ENCODE data around the gene GRIP1.

GRIP1 gene

GRCh38 chr12:66380769-66381535 lies 297.9 kb downstream of the GRIP1 start:
- no peak for TF ChIP-seq ZNF274 (IDR thresholded peaks at IDR 0.05; ENCODE audit: low read depth, low read length)

DNA sequence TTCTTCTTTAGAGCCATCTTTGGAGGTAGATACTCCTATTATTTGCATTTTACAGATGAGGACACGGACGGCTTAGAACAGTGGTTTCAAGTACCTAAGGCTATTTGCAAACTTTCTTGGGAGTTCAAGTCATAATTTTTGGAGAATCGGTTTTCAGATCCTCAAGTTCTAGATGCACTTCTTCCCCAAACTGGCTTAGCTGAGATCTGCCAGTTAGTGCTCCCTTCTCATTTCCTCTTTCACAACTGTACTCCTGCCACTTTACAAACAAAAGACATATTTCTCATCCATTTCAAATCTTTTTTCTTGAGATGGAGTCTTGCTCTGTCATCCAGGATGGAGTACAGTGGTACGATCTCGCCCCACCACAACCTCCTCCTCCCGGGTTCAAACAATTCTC lies 299.3 kb downstream of the GRIP1 start:
- TF ChIP-seq ZNF274 (IDR thresholded peaks at IDR 0.05; ENCODE audit: low read depth, low read length), result no peak

More at GRCh38 chr12:66380769-66381535, 297.9 kb downstream of the GRIP1 start:
- no peak overlapping the region for H3K4me3 ChIP-seq (ENCODE audit: low read length)

DNA sequence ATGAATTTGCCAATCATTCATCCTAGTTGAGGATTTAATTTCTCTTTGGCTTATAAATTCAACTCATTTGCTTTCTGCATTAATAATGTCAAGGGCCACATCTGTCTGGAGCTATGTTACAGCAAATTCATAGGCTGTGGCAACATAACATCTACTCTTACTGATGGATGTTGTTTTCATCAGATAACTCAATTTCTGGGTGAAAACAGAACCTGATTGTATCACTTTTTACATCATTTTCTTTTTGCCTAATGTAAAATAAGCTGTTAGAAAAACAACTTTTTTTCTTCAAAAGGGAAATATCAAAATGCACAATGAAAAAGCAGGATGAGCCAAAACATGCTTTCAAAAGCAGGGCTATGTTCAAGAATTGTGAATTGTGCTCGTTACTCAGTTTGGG lies 303.3 kb downstream of the GRIP1 start:
- H3K4me3 ChIP-seq (ENCODE audit: low read length), result no peak overlapping the region
- TF ChIP-seq ZNF274 (IDR thresholded peaks at IDR 0.05; ENCODE audit: low read depth, low read length), result no peak

More for the DNA sequence above, 299.3 kb downstream of the GRIP1 start:
- H3K4me3 ChIP-seq (ENCODE audit: low read length), result no peak overlapping the region

DNA sequence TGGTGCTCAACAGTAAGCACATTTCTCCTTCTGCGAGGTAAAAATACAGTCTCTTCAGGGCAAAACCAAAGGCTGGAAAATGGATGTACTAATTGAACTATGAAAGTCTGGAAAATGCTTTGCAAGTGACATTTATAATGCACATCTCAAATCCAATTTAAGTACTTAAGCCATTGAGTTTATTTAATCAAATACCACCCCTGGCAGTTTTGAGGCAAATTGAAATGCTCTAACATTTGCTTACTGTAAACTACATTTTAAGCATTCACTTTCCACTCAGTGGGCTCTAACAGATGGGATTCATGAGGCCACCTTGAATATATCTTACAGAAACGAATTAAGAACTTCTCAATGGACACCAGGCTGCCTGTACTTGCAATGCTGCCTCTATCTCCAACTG lies 306.9 kb downstream of the GRIP1 start:
- H3K4me3 ChIP-seq (ENCODE audit: low read length), result no peak overlapping the region
- TF ChIP-seq ZNF274 (IDR thresholded peaks at IDR 0.05; ENCODE audit: low read depth, low read length), result no peak

DNA sequence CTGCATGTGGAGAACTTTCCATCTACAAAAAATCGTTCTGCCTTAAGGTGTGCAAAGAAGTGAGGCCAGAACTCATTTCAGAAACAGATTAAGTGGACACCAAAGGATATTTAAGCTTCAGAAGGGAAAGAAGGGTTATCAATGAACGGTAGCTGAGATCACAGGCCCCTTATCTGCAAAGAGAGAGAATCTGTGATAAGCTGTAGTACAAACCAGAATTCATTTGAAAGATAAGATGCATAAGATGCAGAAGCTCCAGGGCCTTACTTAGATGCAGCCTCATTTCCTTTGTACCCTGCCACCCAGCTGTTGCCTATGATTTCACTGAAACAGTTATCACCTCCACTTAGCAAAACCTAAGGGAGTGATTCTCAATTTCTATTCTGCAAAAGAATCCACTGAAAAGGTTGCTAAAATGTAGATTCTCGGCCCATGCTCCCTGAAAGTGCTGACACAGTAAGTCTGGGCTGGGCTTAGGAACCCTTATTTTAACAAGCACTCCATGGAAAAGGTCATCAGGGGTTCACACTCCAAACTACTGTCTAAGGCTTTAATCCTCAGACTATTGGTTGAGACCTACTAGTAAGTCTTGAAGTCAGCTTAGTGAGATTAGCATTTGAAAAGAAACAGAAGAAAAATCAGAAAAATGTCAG lies 311.7 kb downstream of the GRIP1 start:
- TF ChIP-seq ZNF274 (IDR thresholded peaks at IDR 0.05; ENCODE audit: low read depth, low read length), result no peak
- no peak overlapping the region for H3K4me3 ChIP-seq (ENCODE audit: low read length)

- no peak overlapping the region for H3K4me3 ChIP-seq (ENCODE audit: low read length)
- no peak for TF ChIP-seq ZNF274 (IDR thresholded peaks at IDR 0.05; ENCODE audit: low read depth, low read length)
Observed at GRCh38 chr12:66365718-66366490, 313.0 kb downstream of the GRIP1 start.

- TF ChIP-seq ZNF274 (IDR thresholded peaks at IDR 0.05; ENCODE audit: low read depth, low read length), result no peak
- H3K4me3 ChIP-seq (ENCODE audit: low read length), result no peak overlapping the region
Observed at GRCh38 chr12:66361703-66362102, 317.2 kb downstream of the GRIP1 start.

DNA sequence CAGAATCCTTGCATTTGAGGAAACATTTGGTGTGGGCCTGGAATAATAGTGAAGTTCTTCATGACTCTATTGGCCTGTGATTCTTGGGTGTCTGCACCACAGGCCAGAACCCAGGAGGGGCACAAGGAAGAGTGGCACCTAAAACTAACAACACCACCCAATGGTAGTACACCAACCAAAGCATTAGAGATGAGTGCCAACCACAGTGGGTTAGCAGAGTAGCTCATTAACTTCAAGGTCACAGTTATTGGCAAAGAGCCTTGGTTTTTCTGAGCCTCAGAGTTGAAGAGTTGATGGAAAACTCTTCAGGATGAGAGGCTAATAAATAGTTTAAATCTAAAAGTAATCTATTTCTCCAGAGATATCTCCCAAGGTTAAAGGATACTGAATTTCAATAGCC lies 319.6 kb downstream of the GRIP1 start:
- TF ChIP-seq ZNF274 (IDR thresholded peaks at IDR 0.05; ENCODE audit: low read depth, low read length), result no peak
- no peak overlapping the region for H3K4me3 ChIP-seq (ENCODE audit: low read length)

DNA sequence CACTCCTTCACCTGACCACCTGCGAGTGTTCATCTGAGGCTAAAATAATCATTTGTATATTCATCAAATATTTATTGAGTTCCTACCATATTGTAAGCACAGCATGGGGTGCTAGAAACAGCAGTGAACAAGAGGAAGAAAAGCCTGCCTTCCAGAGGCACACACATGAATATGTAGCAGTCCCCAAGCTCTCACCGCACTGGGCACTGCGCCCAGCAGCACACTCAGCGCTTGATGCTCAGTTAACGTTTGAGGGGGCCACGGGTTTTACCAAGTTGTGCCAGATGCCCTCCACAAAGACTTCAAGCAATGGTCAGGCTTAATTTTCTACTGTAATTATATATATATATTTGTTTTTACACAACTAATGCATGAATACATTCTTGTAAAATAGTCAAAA lies 324.6 kb downstream of the GRIP1 start:
- TF ChIP-seq ZNF274 (IDR thresholded peaks at IDR 0.05; ENCODE audit: low read depth, low read length), result no peak
- H3K4me3 ChIP-seq (ENCODE audit: low read length), result no peak overlapping the region

- H3K4me3 ChIP-seq (ENCODE audit: low read length), result no peak overlapping the region
- TF ChIP-seq ZNF274 (IDR thresholded peaks at IDR 0.05; ENCODE audit: low read depth, low read length), result no peak
Observed at GRCh38 chr12:66352899-66353298, 326.0 kb downstream of the GRIP1 start.

- no peak for TF ChIP-seq ZNF274 (IDR thresholded peaks at IDR 0.05; ENCODE audit: low read depth, low read length)
- H3K4me3 ChIP-seq (ENCODE audit: low read length), result no peak overlapping the region
Observed at GRCh38 chr12:66352197-66352596, 326.7 kb downstream of the GRIP1 start.

DNA sequence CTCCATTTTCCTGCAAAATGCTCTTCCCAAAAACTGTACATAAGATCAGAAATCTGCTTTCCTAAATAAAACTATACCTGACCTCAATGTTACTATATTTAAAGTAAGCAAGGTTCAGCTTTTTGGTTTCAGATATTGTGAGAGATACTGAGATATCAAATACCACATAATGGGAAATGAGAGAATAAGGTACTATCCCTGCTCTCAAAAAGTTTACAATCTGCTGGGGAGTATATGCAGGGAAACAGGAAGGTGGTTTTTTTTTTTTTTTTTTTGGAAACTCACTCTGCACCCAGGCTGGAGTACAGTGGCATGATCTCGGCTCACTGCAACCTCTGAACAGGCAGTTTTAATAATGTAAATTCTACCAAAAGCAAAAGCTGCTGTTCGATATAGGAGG lies 327.6 kb downstream of the GRIP1 start:
- no peak overlapping the region for H3K4me3 ChIP-seq (ENCODE audit: low read length)
- no peak for TF ChIP-seq ZNF274 (IDR thresholded peaks at IDR 0.05; ENCODE audit: low read depth, low read length)

DNA sequence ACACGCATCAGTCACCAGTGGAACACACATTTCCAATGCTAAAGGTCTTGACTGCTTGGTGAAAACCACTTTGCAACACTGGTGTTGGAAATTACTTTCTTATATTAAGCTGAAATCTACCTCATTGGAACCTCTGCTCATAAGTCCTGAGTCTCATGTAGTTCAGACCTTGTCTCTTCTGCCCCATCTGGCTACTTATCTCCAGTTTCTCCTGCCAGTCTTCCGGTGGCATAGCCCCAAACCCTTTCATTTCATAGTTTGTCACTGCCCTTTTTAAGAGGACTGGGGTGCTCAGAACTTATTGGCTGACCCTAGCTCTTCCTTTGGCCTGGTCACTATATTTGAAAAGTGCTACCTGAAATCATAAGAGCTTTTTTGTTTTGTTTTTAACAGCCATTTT lies 332.9 kb downstream of the GRIP1 start:
- no peak for TF ChIP-seq ZNF274 (IDR thresholded peaks at IDR 0.05; ENCODE audit: low read depth, low read length)
- H3K4me3 ChIP-seq (ENCODE audit: low read length), result no peak overlapping the region

GRCh38 chr12:66345212-66345611 lies 333.7 kb downstream of the GRIP1 start:
- H3K4me3 ChIP-seq (ENCODE audit: low read length), result no peak overlapping the region
- no peak for TF ChIP-seq ZNF274 (IDR thresholded peaks at IDR 0.05; ENCODE audit: low read depth, low read length)

- TF ChIP-seq ZNF274 (IDR thresholded peaks at IDR 0.05; ENCODE audit: low read depth, low read length), result no peak
- H3K4me3 ChIP-seq (ENCODE audit: low read length), result no peak overlapping the region
Observed at GRCh38 chr12:66341126-66341525, 337.8 kb downstream of the GRIP1 start.
